ENCODE measurements around the gene THOC6. TPM values are rescaled to one million over a fixed set of nuclear protein-coding genes. Genes with fewer than 3 reads are reported as not detected.

Gene THOC6
- total and polyA plus RNA-seq, 9 of the 15 experiments (the other 6 are each of a cell fraction or from before 2014, with no cell fraction given): 2.5 to 65.4 (median 42.3) TPM

- TF ChIP-seq CEBPB (tag; IDR thresholded peaks at IDR 0.05) (no peak), NR2F6 (CRISPR knock-in tag; IDR thresholded peaks at IDR 0.05) (no peak), MAFG (tag; conservative IDR thresholded peaks at IDR 0.05) (no peak), PCBP2 (IDR thresholded peaks at IDR 0.05; ENCODE audit: low read depth, low read length, poor library complexity, severe bottlenecking) (no peak), SOX6 (IDR thresholded peaks at IDR 0.05) (0 out of 2 replicates have a peak, but pooled peaks have one; percentile 13), CREB3L1 (IDR thresholded peaks at IDR 0.05; ENCODE audit: borderline replicate concordance, low read depth) (peak; percentile 9; the same call in 1 of the 2 replicates), BRD4 (IDR thresholded peaks at IDR 0.05) (no peak; the same call in 1 of the 2 replicates), ESRRB (CRISPR knock-in tag; IDR thresholded peaks at IDR 0.05; ENCODE audit: borderline replicate concordance) (no peak), SRSF1 (IDR thresholded peaks at IDR 0.05; ENCODE audit: low read depth, low read length) (no peak), TCF7 (IDR thresholded peaks at IDR 0.05; ENCODE audit: borderline replicate concordance) (no peak), ZNF407 (IDR thresholded peaks at IDR 0.05; ENCODE audit: low read depth) (no peak), ZNF79 (CRISPR knock-in tag; IDR thresholded peaks at IDR 0.05; ENCODE audit: low read depth) (no peak), ZFP30 (CRISPR knock-in tag; IDR thresholded peaks at IDR 0.05; ENCODE audit: borderline replicate concordance) (no peak), ZNF24 (IDR thresholded peaks at IDR 0.05) (no peak; the same call in 1 of the 2 replicates), EHMT2 (IDR thresholded peaks at IDR 0.05) (no peak), MAX (CRISPR knock-in tag; IDR thresholded peaks at IDR 0.05) (peak; percentile 72), ZNF707 (CRISPR knock-in tag; conservative IDR thresholded peaks at IDR 0.05) (no peak), EWSR1 (IDR thresholded peaks at IDR 0.05; ENCODE audit: borderline replicate concordance, low read depth, partially characterized antibody) (no peak), SMARCE1 (IDR thresholded peaks at IDR 0.05) (no peak)
Measured at GRCh38 chr16:2980227-2981176, 43.3 kb upstream of the THOC6 start, which contains the start of gene PKMYT1 (continued).

Data from K562 (cell line).